ENCODE results near the gene CIRBP. TPM values are rescaled to one million over a fixed set of nuclear protein-coding genes. Genes with fewer than 3 reads are reported as not detected.

CIRBP gene
- total RNA-seq, 1 experiment from 2014 or later = 136 TPM

DNA sequence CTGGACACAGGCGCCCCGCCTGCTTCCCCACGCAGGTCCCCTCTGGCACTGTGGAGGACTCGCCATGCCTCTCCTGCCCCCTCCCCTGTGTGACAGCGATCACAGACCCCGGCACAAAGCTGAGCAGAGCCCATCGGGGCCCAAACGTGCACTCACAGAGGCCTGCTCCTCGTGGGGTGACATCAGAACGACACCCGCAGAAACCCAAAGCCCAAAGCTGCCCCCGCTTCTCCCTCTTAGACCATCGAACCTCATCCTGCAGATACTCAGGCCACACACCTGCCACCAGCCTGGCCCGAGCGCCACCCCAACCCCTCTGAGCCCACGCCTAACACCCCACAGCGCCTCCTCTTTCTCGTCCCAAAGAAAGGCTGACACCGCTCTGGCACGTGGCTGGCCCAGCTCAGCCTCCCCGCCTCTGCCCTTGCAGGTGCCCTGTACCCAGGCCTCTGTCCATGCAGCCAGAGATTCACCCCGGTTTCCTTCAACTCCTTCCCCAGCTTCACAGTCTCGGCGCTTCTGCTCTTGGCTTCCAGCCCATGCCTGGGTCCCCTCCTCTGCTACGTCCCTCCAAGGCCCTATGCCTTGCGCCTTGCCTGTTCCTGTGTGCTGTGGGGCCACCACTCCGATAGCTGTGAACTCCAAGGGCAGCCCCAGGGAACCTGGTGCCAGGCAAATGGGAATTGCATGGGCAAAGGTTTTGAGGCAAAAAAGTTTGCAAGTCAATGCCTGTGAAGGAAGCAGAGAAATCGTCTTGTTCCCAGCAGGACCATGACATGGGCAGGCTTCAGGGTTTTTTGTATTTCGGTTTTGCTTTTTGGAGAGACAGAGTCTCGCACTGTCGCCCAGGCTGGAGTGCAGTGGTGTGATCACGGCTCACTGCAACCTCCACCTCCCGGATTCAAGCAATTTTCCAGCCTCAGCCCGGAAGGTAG, 30.5 kb upstream of the CIRBP start:
- Histone ChIP-seq H3K36me3 (ENCODE audit: low read depth, low read length) (no peaks in the 10 kb centered on the region), H3K4me1 (ENCODE audit: insufficient read depth, low read length) (peaks cover 9% of the 10 kb centered on the region), H3K4me2 (ENCODE audit: low read length) (peak overlapping the region; percentile 62), H3K9me3 (ENCODE audit: low read length) (no peaks in the 10 kb centered on the region), H3F3A (ENCODE audit: low read length, unreplicated experiment) (no peaks in the 10 kb centered on the region), H3K27me3 (ENCODE audit: low read length) (no peaks in the 10 kb centered on the region), H3K9ac (ENCODE audit: low read length) (no peak overlapping the region), H4K20me1 (ENCODE audit: low read length) (no peaks in the 10 kb centered on the region), H3K27ac (ENCODE audit: low read length) (no peak overlapping the region), H3K79me2 (ENCODE audit: low read length) (peaks cover 28% of the 10 kb centered on the region), H2AFZ (ENCODE audit: low read length) (no peak overlapping the region), H3K4me3 (ENCODE audit: low read length) (no peak overlapping the region; the same call in 1 of the 2 replicates), H3K9me2 (replicated peaks; ENCODE audit: low read length) (no peaks in the 10 kb centered on the region)
- POLR2A ChIA-PET (ENCODE audit: unreplicated experiment) = interaction anchor here (0.6 kb wide), 1 partner anchor 201 kb away, joined by 4 read pairs; no protein-coding TSS in a partner anchor
- CTCF ChIA-PET = interaction anchor here (0.6 kb wide), 1 partner anchor 35 kb away, joined by 4 read pairs; no protein-coding TSS in a partner anchor
- no TSS peak for BruUV-seq (replicated peaks)
- ATAC-seq (no peak), DNase-seq (no peak)
- intact Hi-C loops (cut with micrococcal nuclease) = no loop called here
- TF ChIP-seq EZH2 (IDR thresholded peaks at IDR 0.05; ENCODE audit: low read length, unreplicated experiment) (no peak), EZH2phosphoT487 (IDR thresholded peaks at IDR 0.05; ENCODE audit: borderline replicate concordance, low read length) (no peak)
- TF ChIP-seq, protein P1, sequence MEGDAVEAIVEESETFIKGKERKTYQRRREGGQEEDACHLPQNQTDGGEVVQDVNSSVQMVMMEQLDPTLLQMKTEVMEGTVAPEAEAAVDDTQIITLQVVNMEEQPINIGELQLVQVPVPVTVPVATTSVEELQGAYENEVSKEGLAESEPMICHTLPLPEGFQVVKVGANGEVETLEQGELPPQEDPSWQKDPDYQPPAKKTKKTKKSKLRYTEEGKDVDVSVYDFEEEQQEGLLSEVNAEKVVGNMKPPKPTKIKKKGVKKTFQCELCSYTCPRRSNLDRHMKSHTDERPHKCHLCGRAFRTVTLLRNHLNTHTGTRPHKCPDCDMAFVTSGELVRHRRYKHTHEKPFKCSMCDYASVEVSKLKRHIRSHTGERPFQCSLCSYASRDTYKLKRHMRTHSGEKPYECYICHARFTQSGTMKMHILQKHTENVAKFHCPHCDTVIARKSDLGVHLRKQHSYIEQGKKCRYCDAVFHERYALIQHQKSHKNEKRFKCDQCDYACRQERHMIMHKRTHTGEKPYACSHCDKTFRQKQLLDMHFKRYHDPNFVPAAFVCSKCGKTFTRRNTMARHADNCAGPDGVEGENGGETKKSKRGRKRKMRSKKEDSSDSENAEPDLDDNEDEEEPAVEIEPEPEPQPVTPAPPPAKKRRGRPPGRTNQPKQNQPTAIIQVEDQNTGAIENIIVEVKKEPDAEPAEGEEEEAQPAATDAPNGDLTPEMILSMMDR (conservative IDR thresholded peaks at IDR 0.05; ENCODE audit: low read depth, low read length) = no peak

DNA sequence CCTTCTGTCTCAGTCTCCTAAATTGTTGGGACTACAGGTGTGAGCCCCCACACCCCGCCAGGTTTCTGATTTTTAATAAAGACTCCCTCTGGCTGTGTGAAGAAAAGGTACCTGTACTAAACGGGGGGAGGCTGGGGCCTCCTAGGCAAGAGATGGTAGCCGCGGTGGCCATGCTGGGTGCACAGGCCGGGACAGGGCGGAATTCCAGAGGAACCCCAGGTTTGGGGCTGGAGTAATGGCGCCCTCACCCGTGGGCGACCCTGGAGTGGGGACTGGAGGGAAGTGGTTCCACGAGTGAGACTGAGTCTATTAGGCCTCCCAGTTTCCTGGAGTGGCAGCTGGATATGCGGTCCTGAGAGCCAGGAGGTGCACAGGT, 29.7 kb upstream of the CIRBP start:
- CTCF ChIA-PET = interaction anchor here (0.6 kb wide), 1 partner anchor 36 kb away, joined by 4 read pairs; no protein-coding TSS in a partner anchor
- no peak for TF ChIP-seq EZH2phosphoT487 (IDR thresholded peaks at IDR 0.05; ENCODE audit: borderline replicate concordance, low read length)
- no peak for TF ChIP-seq EZH2 (IDR thresholded peaks at IDR 0.05; ENCODE audit: low read length, unreplicated experiment)
- TF ChIP-seq, protein P1 (conservative IDR thresholded peaks at IDR 0.05; ENCODE audit: low read depth, low read length) = no peak
- Histone ChIP-seq H3K4me1 (ENCODE audit: insufficient read depth, low read length) (peaks cover 17% of the 10 kb centered on the region), H3K79me2 (ENCODE audit: low read length) (peaks cover 35% of the 10 kb centered on the region), H3F3A (ENCODE audit: low read length, unreplicated experiment) (no peaks in the 10 kb centered on the region), H3K9ac (ENCODE audit: low read length) (no peak overlapping the region), H2AFZ (ENCODE audit: low read length) (no peak overlapping the region), H3K36me3 (ENCODE audit: low read depth, low read length) (no peaks in the 10 kb centered on the region), H3K4me3 (ENCODE audit: low read length) (no peak overlapping the region), H3K27me3 (ENCODE audit: low read length) (no peaks in the 10 kb centered on the region), H3K4me2 (ENCODE audit: low read length) (no peak overlapping the region), H4K20me1 (ENCODE audit: low read length) (no peaks in the 10 kb centered on the region), H3K9me2 (replicated peaks; ENCODE audit: low read length) (no peaks in the 10 kb centered on the region), H3K27ac (ENCODE audit: low read length) (no peak overlapping the region), H3K9me3 (ENCODE audit: low read length) (no peaks in the 10 kb centered on the region)
- POLR2A ChIA-PET (ENCODE audit: unreplicated experiment) = interaction anchor here (0.6 kb wide), 1 partner anchor 202 kb away, joined by 4 read pairs; no protein-coding TSS in a partner anchor
- no peak for DNase-seq
- no TSS peak for BruUV-seq (replicated peaks)
- ATAC-seq = no peak
- intact Hi-C loops (cut with micrococcal nuclease) = no loop called here
